K562 (cell line): ENCODE results near the gene ZNF460. TPM values are rescaled to one million over a fixed set of nuclear protein-coding genes. Genes with fewer than 3 reads are reported as not detected.
A peak's percentile ranks its signal among the peaks of the same experiment; 100 is the strongest.

Experiments used
- ATAC-seq: fragments of 200-7000 bp; cut with Tn5 transposase; 3 replicates; pipeline ENCODE4 v1.9.1; 2020; ENCODE audit warnings: moderate library complexity
- BruUV-seq: library from RNA; stranded (reverse); fragments of 400-500 nt; replicated peaks from 2 replicates; lab custom pipeline; 2021; lab: Mats Ljungman, UMichigan
- CTCF ChIA-PET: fragments of 300-600 bp; formaldehyde crosslinking; extraction: SDS; loops from one replicate; lab custom pipeline; 2021; ENCODE audit warnings: low intra/inter-chr PET ratio; lab: Yijun Ruan, JAX
- POLR2A ChIA-PET: fragments of 300-600, 350-650 bp; sonication (Branson Sonifier 250); formaldehyde crosslinking; extraction: SDS; loops from one replicate; lab custom pipeline; 2021; ENCODE audit warnings: antibody characterized with exemption, inconsistent platforms; lab: Yijun Ruan, JAX
- DNase-seq, 4 experiments: peaks; one replicate each; pipeline versions ENCODE4 v3.0.0 to v3.0.0-alpha.2; 2011 to 2018; ENCODE audit warnings: low spot score in 3 of 4, mixed read lengths in 3 of 4; ENCODE audit errors: extremely low read depth in 1 of 4
- FAIRE-seq: peaks from 2 replicates; lab custom pipeline; 2011; peaks lifted over from hg19 to GRCh38; lab: Jason Lieb, UNC
- H2AFZ ChIP-seq: 2 replicates; pipeline ENCODE4 v1.6.0; 2011; ENCODE audit warnings: low read depth, low read length, control low read depth, inconsistent platforms
- H3K27ac ChIP-seq: fragments of 200-600 bp; 3 replicates; pipeline ENCODE4 v1.8.0; 2011; ENCODE audit warnings: low read depth, mild to moderate bottlenecking, control low read depth, inconsistent platforms, low read length, moderate library complexity, mixed read lengths; ENCODE audit errors: extremely low read depth
- H3K27me3 ChIP-seq, 2 experiments: fragments of 300-600 bp in 1 of 2; 2 replicates in 1 of 2; 3 replicates in 1 of 2; pipeline versions ENCODE4 v1.6.0 to v1.8.0; 2011; ENCODE audit warnings: inconsistent platforms in 2 of 2, low read length in 2 of 2, mild to moderate bottlenecking in 1 of 2, mixed read lengths in 1 of 2, moderate library complexity in 1 of 2; ENCODE audit not compliant: control insufficient read depth in 2 of 2, insufficient read depth in 2 of 2
- H3K36me3 ChIP-seq: fragments of 300-600 bp; 3 replicates; pipeline ENCODE4 v1.8.0; 2011; ENCODE audit warnings: mild to moderate bottlenecking, low read length, inconsistent platforms; ENCODE audit not compliant: control insufficient read depth, insufficient read depth
- H3K4me1 ChIP-seq, 2 experiments: fragments of 200-600 bp in 1 of 2; replicated peaks in 1 of 2; 2 replicates in 1 of 2; 3 replicates in 1 of 2; pipeline versions ENCODE4 v1.5.1 to v1.8.0; 2011; ENCODE audit warnings: inconsistent platforms in 2 of 2, low read length in 2 of 2, mild to moderate bottlenecking in 1 of 2, mixed read lengths in 1 of 2, moderate library complexity in 1 of 2; ENCODE audit not compliant: control insufficient read depth in 2 of 2, insufficient read depth in 2 of 2
- H3K4me2 ChIP-seq: 2 replicates; pipeline ENCODE4 v1.6.1; 2011; ENCODE audit warnings: low read length, control low read depth, inconsistent platforms, mixed read lengths; ENCODE audit not compliant: insufficient read depth
- H3K4me3 ChIP-seq: fragments of 200-600 bp; sonication (generic), shearing (Covaris generic); 2 replicates; pipeline ENCODE4 v1.5.1; 2016; ENCODE audit warnings: control low read depth, inconsistent platforms
- H3K79me2 ChIP-seq: fragments of 200-600 bp; 3 replicates; pipeline ENCODE4 v1.8.0; 2011; ENCODE audit warnings: low read length, inconsistent platforms; ENCODE audit not compliant: control insufficient read depth, insufficient read depth
- H3K9ac ChIP-seq, 2 experiments: 2 replicates each; pipeline versions ENCODE4 v1.6.0 to v1.6.1; 2011; ENCODE audit warnings: low read depth in 2 of 2, low read length in 2 of 2, control low read depth in 1 of 2, inconsistent platforms in 1 of 2, mild to moderate bottlenecking in 1 of 2, mixed read lengths in 1 of 2; ENCODE audit not compliant: insufficient read depth in 1 of 2
- H3K9me1 ChIP-seq: one replicate; pipeline ENCODE4 v1.6.0; 2011; ENCODE audit warnings: inconsistent platforms, mild to moderate bottlenecking, low read length, moderate library complexity; ENCODE audit not compliant: control insufficient read depth, insufficient read depth
- H3K9me3 ChIP-seq: replicated peaks from 2 replicates; pipeline ENCODE4 v1.5.1; 2011; ENCODE audit warnings: low read depth, low read length, inconsistent platforms; ENCODE audit not compliant: control insufficient read depth, insufficient read depth
- H4K20me1 ChIP-seq: replicated peaks from 2 replicates; pipeline ENCODE4 v1.6.1; 2011; ENCODE audit warnings: low read length, inconsistent platforms, mixed read lengths; ENCODE audit not compliant: control insufficient read depth, insufficient read depth
- ZBTB11 ChIP-seq, 3 experiments: fragments of 200-800 bp in 1 of 3; fragments of 250-450 bp in 1 of 3; fragments of 450-650 bp in 1 of 3; sonication (Bioruptor Pico) in 1 of 3; sonication (Bioruptor generic) in 1 of 3; formaldehyde crosslinking in 1 of 3; IDR thresholded peaks; 2 replicates each; pipeline versions ENCODE4 v1.6.1 to v1.8.0; 2016 to 2022; ENCODE audit warnings: mild to moderate bottlenecking in 2 of 3, missing genetic modification characterization in 2 of 3, missing compliant biosample characterization in 1 of 3, moderate library complexity in 1 of 3
- ZFP30 ChIP-seq: fragments of 250-450 bp; sonication (Bioruptor Pico); IDR thresholded peaks from 2 replicates; pipeline ENCODE4 v1.8.0; 2022; ENCODE audit warnings: moderate library complexity, mild to moderate bottlenecking, inconsistent platforms, borderline replicate concordance
- WGBS: fragments of 100-300 bp; shearing (Covaris generic); methylation state at CpG from one replicate; pipeline ENCODE4 v1.1.6; 2016; ENCODE audit warnings: low coverage, mixed read lengths; ENCODE audit not compliant: insufficient coverage; ENCODE audit errors: missing lambda C conversion rate; 5-methylcytosine and 5-hydroxymethylcytosine counted together
- in situ Hi-C: fragments of 300-500 bp; cut with MboI; formaldehyde crosslinking; loops from 4 replicates; pipeline ENCODE4 v1.15.0; 2018; ENCODE audit warnings: inconsistent platforms, mixed read lengths
- intact Hi-C: fragments of 100-400 bp; cut with micrococcal nuclease; formaldehyde crosslinking; loops from 2 replicates; pipeline ENCODE4 v1.14.2; 2022
- polyA plus RNA-seq, 8 experiments: library from polyadenylated mRNA; depleted of rRNA in 4 of 8; stranded (reverse) in 5 of 8; unstranded in 3 of 8; fragments of >200 nt; fragmentation: Nextera tagmentation in 2 of 8; fragmentation: Illumina TruSeq in 1 of 8; extraction: Ambion mirVana in 2 of 8; extraction: Trizol in 1 of 8; gene quantifications; 2 replicates each; pipeline versions ENCODE4 v1.2.1 to v1.2.3, GENCODE V29; 2011 to 2014; ENCODE audit warnings: inconsistent platforms in 1 of 8, missing spikeins in 1 of 8
- total RNA-seq, 7 experiments: library from RNA; depleted of rRNA in 6 of 7; stranded (reverse); fragments of >200 nt in 6 of 7; fragmentation: Illumina TruSeq in 2 of 7; extraction: Trizol in 2 of 7; gene quantifications; 2 replicates each; pipeline versions ENCODE4 v1.2.1 to v1.2.3, GENCODE V29; 2011 to 2021; ENCODE audit warnings: low replicate concordance in 1 of 7
- TF ChIP-seq, protein P1 (sequence below): fragments of 450-650 bp; IDR thresholded peaks from 2 replicates; pipeline ENCODE4 v1.6.1; 2016; ENCODE audit warnings: mild to moderate bottlenecking, moderate library complexity

ZNF460 gene
- total and polyA plus RNA-seq, 9 of the 15 experiments (the other 6 are each of a cell fraction or from before 2014, with no cell fraction given), result 0.45 to 36.2 (median 16.6) TPM

- H3K27me3 ChIP-seq, result peaks cover 2 to 4% of the 10 kb centered on the region in 2 experiments; a peak in 2 of 5 replicates
- WGBS, result 2% methylated on average over 67 of the region's 71 CpGs
- peaks cover 9 to 11% of the 10 kb centered on the region in 2 experiments; a peak in 4 of 5 replicates for H3K4me1 ChIP-seq
- POLR2A ChIA-PET, result interaction anchor here (0.6 to 1.2 kb wide), 4 partner anchors 11 to 325 kb away, joined by 3 to 4 read pairs (median 4); no protein-coding TSS in a partner anchor
- peak within 1 kb of the TSS; percentile 82 for H3K4me3 ChIP-seq
- H3K4me2 ChIP-seq, result peak within 1 kb of the TSS; percentile 96
- peak; percentile 99 for FAIRE-seq
- H3K79me2 ChIP-seq, result peaks cover 24% of the 10 kb centered on the region
- TSS peak; percentile 63 for BruUV-seq
- ATAC-seq, result peak; percentile 100
- H3K9me3 ChIP-seq, result no peaks in the 10 kb centered on the region; the same call in 1 of the 2 replicates
- peak within 1 kb of the TSS; percentile 86 for H3K27ac ChIP-seq
- H2AFZ ChIP-seq, result peak within 1 kb of the TSS; percentile 98
- peak within 1 kb of the TSS; percentile 79 to 92 for H3K9ac ChIP-seq
- DNase-seq, result peak; percentile 96 to 97 (median 97)
- in situ Hi-C loops, result no loop called here
- H3K36me3 ChIP-seq, result peaks cover 17% of the 10 kb centered on the region; the same call in 2 of the 3 replicates
- H4K20me1 ChIP-seq, result no peaks in the 10 kb centered on the region
- H3K9me1 ChIP-seq, result no peaks in the 10 kb centered on the region
- CTCF ChIA-PET, result no interaction called here
- intact Hi-C loops, result no loop called here
- TF ChIP-seq ZFP30 (CRISPR knock-in tag), result no peak
- peak in 1 of 3 experiments; percentile 54; a peak in 1 of 6 replicates for TF ChIP-seq ZBTB11 (CRISPR knock-in tag; IDR thresholded peaks at IDR 0.05)
- TF ChIP-seq, protein P1, sequence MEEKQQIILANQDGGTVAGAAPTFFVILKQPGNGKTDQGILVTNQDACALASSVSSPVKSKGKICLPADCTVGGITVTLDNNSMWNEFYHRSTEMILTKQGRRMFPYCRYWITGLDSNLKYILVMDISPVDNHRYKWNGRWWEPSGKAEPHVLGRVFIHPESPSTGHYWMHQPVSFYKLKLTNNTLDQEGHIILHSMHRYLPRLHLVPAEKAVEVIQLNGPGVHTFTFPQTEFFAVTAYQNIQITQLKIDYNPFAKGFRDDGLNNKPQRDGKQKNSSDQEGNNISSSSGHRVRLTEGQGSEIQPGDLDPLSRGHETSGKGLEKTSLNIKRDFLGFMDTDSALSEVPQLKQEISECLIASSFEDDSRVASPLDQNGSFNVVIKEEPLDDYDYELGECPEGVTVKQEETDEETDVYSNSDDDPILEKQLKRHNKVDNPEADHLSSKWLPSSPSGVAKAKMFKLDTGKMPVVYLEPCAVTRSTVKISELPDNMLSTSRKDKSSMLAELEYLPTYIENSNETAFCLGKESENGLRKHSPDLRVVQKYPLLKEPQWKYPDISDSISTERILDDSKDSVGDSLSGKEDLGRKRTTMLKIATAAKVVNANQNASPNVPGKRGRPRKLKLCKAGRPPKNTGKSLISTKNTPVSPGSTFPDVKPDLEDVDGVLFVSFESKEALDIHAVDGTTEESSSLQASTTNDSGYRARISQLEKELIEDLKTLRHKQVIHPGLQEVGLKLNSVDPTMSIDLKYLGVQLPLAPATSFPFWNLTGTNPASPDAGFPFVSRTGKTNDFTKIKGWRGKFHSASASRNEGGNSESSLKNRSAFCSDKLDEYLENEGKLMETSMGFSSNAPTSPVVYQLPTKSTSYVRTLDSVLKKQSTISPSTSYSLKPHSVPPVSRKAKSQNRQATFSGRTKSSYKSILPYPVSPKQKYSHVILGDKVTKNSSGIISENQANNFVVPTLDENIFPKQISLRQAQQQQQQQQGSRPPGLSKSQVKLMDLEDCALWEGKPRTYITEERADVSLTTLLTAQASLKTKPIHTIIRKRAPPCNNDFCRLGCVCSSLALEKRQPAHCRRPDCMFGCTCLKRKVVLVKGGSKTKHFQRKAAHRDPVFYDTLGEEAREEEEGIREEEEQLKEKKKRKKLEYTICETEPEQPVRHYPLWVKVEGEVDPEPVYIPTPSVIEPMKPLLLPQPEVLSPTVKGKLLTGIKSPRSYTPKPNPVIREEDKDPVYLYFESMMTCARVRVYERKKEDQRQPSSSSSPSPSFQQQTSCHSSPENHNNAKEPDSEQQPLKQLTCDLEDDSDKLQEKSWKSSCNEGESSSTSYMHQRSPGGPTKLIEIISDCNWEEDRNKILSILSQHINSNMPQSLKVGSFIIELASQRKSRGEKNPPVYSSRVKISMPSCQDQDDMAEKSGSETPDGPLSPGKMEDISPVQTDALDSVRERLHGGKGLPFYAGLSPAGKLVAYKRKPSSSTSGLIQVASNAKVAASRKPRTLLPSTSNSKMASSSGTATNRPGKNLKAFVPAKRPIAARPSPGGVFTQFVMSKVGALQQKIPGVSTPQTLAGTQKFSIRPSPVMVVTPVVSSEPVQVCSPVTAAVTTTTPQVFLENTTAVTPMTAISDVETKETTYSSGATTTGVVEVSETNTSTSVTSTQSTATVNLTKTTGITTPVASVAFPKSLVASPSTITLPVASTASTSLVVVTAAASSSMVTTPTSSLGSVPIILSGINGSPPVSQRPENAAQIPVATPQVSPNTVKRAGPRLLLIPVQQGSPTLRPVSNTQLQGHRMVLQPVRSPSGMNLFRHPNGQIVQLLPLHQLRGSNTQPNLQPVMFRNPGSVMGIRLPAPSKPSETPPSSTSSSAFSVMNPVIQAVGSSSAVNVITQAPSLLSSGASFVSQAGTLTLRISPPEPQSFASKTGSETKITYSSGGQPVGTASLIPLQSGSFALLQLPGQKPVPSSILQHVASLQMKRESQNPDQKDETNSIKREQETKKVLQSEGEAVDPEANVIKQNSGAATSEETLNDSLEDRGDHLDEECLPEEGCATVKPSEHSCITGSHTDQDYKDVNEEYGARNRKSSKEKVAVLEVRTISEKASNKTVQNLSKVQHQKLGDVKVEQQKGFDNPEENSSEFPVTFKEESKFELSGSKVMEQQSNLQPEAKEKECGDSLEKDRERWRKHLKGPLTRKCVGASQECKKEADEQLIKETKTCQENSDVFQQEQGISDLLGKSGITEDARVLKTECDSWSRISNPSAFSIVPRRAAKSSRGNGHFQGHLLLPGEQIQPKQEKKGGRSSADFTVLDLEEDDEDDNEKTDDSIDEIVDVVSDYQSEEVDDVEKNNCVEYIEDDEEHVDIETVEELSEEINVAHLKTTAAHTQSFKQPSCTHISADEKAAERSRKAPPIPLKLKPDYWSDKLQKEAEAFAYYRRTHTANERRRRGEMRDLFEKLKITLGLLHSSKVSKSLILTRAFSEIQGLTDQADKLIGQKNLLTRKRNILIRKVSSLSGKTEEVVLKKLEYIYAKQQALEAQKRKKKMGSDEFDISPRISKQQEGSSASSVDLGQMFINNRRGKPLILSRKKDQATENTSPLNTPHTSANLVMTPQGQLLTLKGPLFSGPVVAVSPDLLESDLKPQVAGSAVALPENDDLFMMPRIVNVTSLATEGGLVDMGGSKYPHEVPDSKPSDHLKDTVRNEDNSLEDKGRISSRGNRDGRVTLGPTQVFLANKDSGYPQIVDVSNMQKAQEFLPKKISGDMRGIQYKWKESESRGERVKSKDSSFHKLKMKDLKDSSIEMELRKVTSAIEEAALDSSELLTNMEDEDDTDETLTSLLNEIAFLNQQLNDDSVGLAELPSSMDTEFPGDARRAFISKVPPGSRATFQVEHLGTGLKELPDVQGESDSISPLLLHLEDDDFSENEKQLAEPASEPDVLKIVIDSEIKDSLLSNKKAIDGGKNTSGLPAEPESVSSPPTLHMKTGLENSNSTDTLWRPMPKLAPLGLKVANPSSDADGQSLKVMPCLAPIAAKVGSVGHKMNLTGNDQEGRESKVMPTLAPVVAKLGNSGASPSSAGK, result peak; percentile 57
Measured at GRCh38 chr19:57320180-57321084, 40.1 kb downstream of the ZNF460 start, which contains the start of gene ZNF543. ZNF543 (plus strand) TSS chr19:57320472; CDS start chr19:57320854, 382 bp downstream.
